Transverse colon (tissue), 3 donors: ENCODE results near the gene RNF4.

Source experiments
- EP300 ChIP-seq: sonication (generic); formaldehyde crosslinking; IDR thresholded peaks from one replicate; pipeline ENCODE4 v1.6.1; 2017; ENCODE audit warnings: antibody characterized with exemption, low read depth
- POLR2A ChIP-seq: fragments of 450-650 bp; IDR thresholded peaks from one replicate; pipeline ENCODE4 v1.6.1; 2016; ENCODE audit warnings: antibody characterized with exemption, mild to moderate bottlenecking, moderate library complexity
- TF ChIP-seq, protein P1 (sequence below), 5 experiments: fragments of 200-600 bp in 3 of 5; fragments of 450-650 bp in 2 of 5; sonication (generic) in 3 of 5; IDR thresholded peaks; 1 replicate in 2 of 5; 2 replicates in 3 of 5; pipeline ENCODE4 v1.5.1; 2016 to 2017; ENCODE audit warnings: antibody characterized with exemption in 5 of 5, inconsistent platforms in 3 of 5, mild to moderate bottlenecking in 2 of 5, moderate library complexity in 1 of 5

DNA sequence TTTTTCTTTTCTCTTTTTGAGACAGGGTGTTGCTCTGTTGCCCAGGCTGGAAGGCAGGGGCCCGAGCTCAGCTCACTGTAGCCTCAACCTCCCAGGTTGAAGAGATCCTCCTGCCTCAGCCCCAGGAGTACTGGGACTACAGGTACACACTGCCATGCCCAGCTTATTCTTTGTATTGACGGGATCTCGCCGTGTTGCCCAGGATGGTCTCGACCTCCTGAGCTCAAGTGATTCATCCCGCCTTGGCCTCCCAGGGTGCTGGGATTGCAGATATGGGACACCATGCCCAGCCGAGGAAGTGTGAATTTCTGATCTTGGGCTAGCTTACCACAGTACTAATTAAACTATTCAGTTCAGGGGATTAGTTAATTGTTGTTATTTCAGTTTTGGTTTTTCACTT is 38.9 kb downstream of the RNF4 start:
- TF ChIP-seq, protein P1, sequence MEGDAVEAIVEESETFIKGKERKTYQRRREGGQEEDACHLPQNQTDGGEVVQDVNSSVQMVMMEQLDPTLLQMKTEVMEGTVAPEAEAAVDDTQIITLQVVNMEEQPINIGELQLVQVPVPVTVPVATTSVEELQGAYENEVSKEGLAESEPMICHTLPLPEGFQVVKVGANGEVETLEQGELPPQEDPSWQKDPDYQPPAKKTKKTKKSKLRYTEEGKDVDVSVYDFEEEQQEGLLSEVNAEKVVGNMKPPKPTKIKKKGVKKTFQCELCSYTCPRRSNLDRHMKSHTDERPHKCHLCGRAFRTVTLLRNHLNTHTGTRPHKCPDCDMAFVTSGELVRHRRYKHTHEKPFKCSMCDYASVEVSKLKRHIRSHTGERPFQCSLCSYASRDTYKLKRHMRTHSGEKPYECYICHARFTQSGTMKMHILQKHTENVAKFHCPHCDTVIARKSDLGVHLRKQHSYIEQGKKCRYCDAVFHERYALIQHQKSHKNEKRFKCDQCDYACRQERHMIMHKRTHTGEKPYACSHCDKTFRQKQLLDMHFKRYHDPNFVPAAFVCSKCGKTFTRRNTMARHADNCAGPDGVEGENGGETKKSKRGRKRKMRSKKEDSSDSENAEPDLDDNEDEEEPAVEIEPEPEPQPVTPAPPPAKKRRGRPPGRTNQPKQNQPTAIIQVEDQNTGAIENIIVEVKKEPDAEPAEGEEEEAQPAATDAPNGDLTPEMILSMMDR (IDR thresholded peaks at IDR 0.05): no peak
- TF ChIP-seq EP300 (no peak), POLR2A (no peak)
